Transverse colon (tissue), 4 donors: ENCODE data around the gene ZNF280A. TPM values are rescaled to one million over a fixed set of nuclear protein-coding genes. Genes with fewer than 3 reads are reported as not detected.

Experiments
- DNase-seq: peaks from one replicate; pipeline ENCODE4 v3.0.0-alpha.2; 2019
- H3K27ac ChIP-seq, 4 donors: fragments of 200-600 bp; sonication (generic); 2 replicates each; pipeline ENCODE4 v1.5.1; 2016 to 2018; ENCODE audit warnings: inconsistent platforms in 4 of 4
- H3K27me3 ChIP-seq: fragments of 200-600 bp; sonication (generic); 2 replicates; pipeline ENCODE4 v1.5.1; 2017; ENCODE audit warnings: inconsistent platforms
- H3K36me3 ChIP-seq, 4 donors: fragments of 200-600 bp; sonication (generic); 2 replicates each; pipeline ENCODE4 v1.5.1; 2017 to 2019; ENCODE audit warnings: inconsistent platforms in 4 of 4
- H3K4me1 ChIP-seq, 4 donors: fragments of 200-600 bp; sonication (generic); 2 replicates each; pipeline ENCODE4 v1.5.1; 2017 to 2020; ENCODE audit warnings: inconsistent platforms in 4 of 4
- H3K4me3 ChIP-seq, 4 donors: fragments of 200-600 bp; sonication (generic); 1 replicate in 1 of 4; 2 replicates in 3 of 4; pipeline versions ENCODE4 v1.5.1 to v1.6.1; 2017 to 2019; ENCODE audit warnings: inconsistent platforms in 4 of 4
- H3K9me3 ChIP-seq, 2 donors: fragments of 200-600 bp; sonication (generic); 2 replicates each; pipeline ENCODE4 v1.5.1; 2017 to 2019; ENCODE audit warnings: inconsistent platforms in 2 of 2
- CTCF ChIP-seq, 5 experiments: fragments of 200-600 bp in 3 of 5; fragments of 450-650 bp in 2 of 5; sonication (generic) in 3 of 5; IDR thresholded peaks; 1 replicate in 2 of 5; 2 replicates in 3 of 5; pipeline ENCODE4 v1.5.1; 2016 to 2017; ENCODE audit warnings: antibody characterized with exemption in 5 of 5, inconsistent platforms in 3 of 5, mild to moderate bottlenecking in 2 of 5, moderate library complexity in 1 of 5
- EP300 ChIP-seq: sonication (generic); formaldehyde crosslinking; IDR thresholded peaks from one replicate; pipeline ENCODE4 v1.6.1; 2017; ENCODE audit warnings: antibody characterized with exemption, low read depth
- POLR2A ChIP-seq: fragments of 450-650 bp; IDR thresholded peaks from one replicate; pipeline ENCODE4 v1.6.1; 2016; ENCODE audit warnings: antibody characterized with exemption, mild to moderate bottlenecking, moderate library complexity
- POLR2AphosphoS5 ChIP-seq, 3 donors: sonication (generic); formaldehyde crosslinking; IDR thresholded peaks; one replicate each; pipeline ENCODE4 v1.6.1; 2016; ENCODE audit warnings: antibody characterized with exemption in 3 of 3
- WGBS, 2 donors: methylation state at CpG; one replicate each; pipeline ENCODE4 v1.1.5; 2018; ENCODE audit warnings: low coverage in 1 of 2; 5-methylcytosine and 5-hydroxymethylcytosine counted together
- in situ Hi-C, 4 donors: fragments of 200-750 bp; cut with MboI; loops; one replicate each; pipeline versions ENCODE4 v1.15.0 to v1.15.1; 2017; ENCODE audit warnings: low sequenced_read_pairs in 3 of 4, low pct_ligation_motif_present in 1 of 4, low pct_unique_long_range_greater_than_20kb in 1 of 4
- intact Hi-C: fragments of 100-400 bp; cut with DNase I; formaldehyde crosslinking; loops from one replicate; pipeline ENCODE4 v1.15.1; 2023; ENCODE audit warnings: low total_unique reads
- total RNA-seq, 4 donors: library from RNA; depleted of rRNA; stranded (reverse); fragments of >200 nt; gene quantifications; one replicate each; pipeline ENCODE4 v1.1.0, GENCODE V29; 2016

The ZNF280A gene
- total RNA-seq, 4 donors from 2014 or later: not detected

- H3K9me3 ChIP-seq: no peaks in the 10 kb centered on the region
- in situ Hi-C loops: no loop called here
- H3K36me3 ChIP-seq: no peaks in the 10 kb centered on the region
- H3K4me3 ChIP-seq: no peak overlapping the region
- H3K27me3 ChIP-seq: no peaks in the 10 kb centered on the region
- no peaks in the 10 kb centered on the region for H3K4me1 ChIP-seq
- no peak overlapping the region for H3K27ac ChIP-seq
- DNase-seq: no peak
- WGBS, 2 donors: 90 to 95% methylated on average over 2 to 11 of the region's 11 CpGs
- intact Hi-C loops: no loop called here
- TF ChIP-seq CTCF (IDR thresholded peaks at IDR 0.05): no peak
- TF ChIP-seq POLR2AphosphoS5 (IDR thresholded peaks at IDR 0.05): no peak
- no peak for TF ChIP-seq POLR2A
- no peak for TF ChIP-seq EP300
Observed at GRCh38 chr22:22484023-22484422, 36.0 kb downstream of the ZNF280A start.

GRCh38 chr22:22480940-22481339 is 39.1 kb downstream of the ZNF280A start:
- no peaks in the 10 kb centered on the region for H3K36me3 ChIP-seq
- no peak overlapping the region for H3K4me3 ChIP-seq
- no peaks in the 10 kb centered on the region for H3K9me3 ChIP-seq
- no peak overlapping the region for H3K27ac ChIP-seq
- no peaks in the 10 kb centered on the region for H3K27me3 ChIP-seq
- H3K4me1 ChIP-seq: no peaks in the 10 kb centered on the region
- intact Hi-C loops: no loop called here
- in situ Hi-C loops: no loop called here
- DNase-seq: no peak
- no peak for TF ChIP-seq POLR2AphosphoS5 (IDR thresholded peaks at IDR 0.05)
- no peak for TF ChIP-seq CTCF (IDR thresholded peaks at IDR 0.05)
- TF ChIP-seq EP300: no peak
- TF ChIP-seq POLR2A: no peak
- 31 to 60% methylated on average over 2 of the region's 2 CpGs for WGBS, 2 donors

DNA sequence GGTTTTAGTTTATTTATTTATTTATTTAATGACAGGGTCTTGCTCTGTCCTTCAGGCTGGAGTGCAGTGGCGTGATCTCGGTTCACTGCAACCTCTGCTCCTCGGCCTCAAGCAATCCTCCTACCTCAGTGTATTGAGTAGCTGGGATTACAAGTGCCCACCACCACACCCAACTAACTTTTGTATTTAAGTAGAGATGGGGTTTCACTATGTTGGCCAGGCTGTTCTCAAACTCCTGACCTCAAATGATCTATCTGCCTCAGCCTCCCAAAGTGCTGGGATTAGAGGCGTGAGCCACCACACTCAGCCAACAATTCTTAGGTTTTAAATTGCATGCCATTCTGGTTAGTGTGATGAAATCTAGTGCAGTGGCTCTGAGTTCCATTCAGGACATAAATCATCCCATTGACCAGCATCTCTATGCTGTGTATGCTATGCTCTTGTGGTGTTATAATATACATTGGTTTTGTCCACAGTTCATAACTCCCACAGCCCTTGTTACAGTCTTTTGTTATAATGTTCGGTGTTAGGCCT is 40.0 kb downstream of the ZNF280A start:
- Histone ChIP-seq H3K27me3 (no peaks in the 10 kb centered on the region), H3K4me3 (no peak overlapping the region), H3K36me3 (no peaks in the 10 kb centered on the region), H3K4me1 (no peaks in the 10 kb centered on the region), H3K27ac (no peak overlapping the region), H3K9me3 (no peaks in the 10 kb centered on the region)
- TF ChIP-seq CTCF (IDR thresholded peaks at IDR 0.05): no peak
- TF ChIP-seq POLR2AphosphoS5 (IDR thresholded peaks at IDR 0.05): no peak
- no peak for TF ChIP-seq EP300
- no peak for TF ChIP-seq POLR2A
- no peak for DNase-seq
- 96% methylated on average over 4 to 5 of the region's 5 CpGs for WGBS, 2 donors
- intact Hi-C loops (no loop called here), in situ Hi-C loops (no loop called here)

DNA sequence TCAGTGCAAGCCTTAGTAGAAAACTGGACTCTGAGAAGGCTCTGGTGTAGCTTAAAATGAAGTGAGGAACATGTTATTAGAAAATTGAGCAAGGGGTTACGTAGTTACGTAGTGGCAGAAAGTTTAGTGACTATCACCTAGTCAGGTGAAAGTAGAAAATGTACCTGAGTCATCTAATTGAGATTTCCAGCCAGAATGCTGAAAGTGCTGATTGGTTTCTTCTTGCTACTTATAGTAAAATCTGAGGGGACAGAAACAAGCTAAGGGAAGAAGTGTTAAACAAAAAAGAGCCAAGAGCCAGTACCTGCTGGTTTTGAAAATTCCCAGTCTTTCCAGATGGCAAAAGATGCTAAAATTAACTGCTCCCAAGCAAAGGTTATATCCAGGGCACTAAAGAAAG is 41.0 kb downstream of the ZNF280A start:
- Histone ChIP-seq H3K27ac (no peak overlapping the region), H3K36me3 (no peaks in the 10 kb centered on the region), H3K4me1 (no peaks in the 10 kb centered on the region), H3K9me3 (no peaks in the 10 kb centered on the region), H3K4me3 (no peak overlapping the region), H3K27me3 (no peaks in the 10 kb centered on the region)
- 89 to 95% methylated on average over 2 of the region's 2 CpGs for WGBS, 2 donors
- no peak for DNase-seq
- in situ Hi-C loops: no loop called here
- intact Hi-C loops: no loop called here
- TF ChIP-seq POLR2A: no peak
- no peak for TF ChIP-seq EP300
- TF ChIP-seq POLR2AphosphoS5 (IDR thresholded peaks at IDR 0.05): no peak
- no peak for TF ChIP-seq CTCF (IDR thresholded peaks at IDR 0.05)
